H1 (cell line): ENCODE results near the gene HPD. TPM values are rescaled to one million over a fixed set of nuclear protein-coding genes. Genes with fewer than 3 reads are reported as not detected.

Source experiments
- CTCF ChIA-PET: fragments of 300-600 bp; sonication (Branson Sonifier 250); formaldehyde crosslinking; loops from one replicate; lab custom pipeline; 2021; ENCODE audit not compliant: partially characterized antibody; lab: Charles Lee
- POLR2A ChIA-PET: fragments of 300-600 bp; sonication (Branson Sonifier 250); formaldehyde crosslinking; loops from one replicate; lab custom pipeline; 2021; ENCODE audit warnings: inconsistent platforms; ENCODE audit not compliant: partially characterized antibody; lab: Charles Lee
- DNase-seq, 2 experiments: peaks; one replicate each; pipeline versions ENCODE4 v3.0.0 to v3.0.0-alpha.2; 2010 to 2022; ENCODE audit warnings: low spot score in 2 of 2, low read depth in 1 of 2, mixed read lengths in 1 of 2
- FAIRE-seq: peaks from 2 replicates; lab custom pipeline; 2011; peaks lifted over from hg19 to GRCh38; lab: Jason Lieb, UNC
- H2AFZ ChIP-seq: 2 replicates; pipeline ENCODE4 v1.8.1; 2012; ENCODE audit warnings: low read length, inconsistent platforms
- H2AK5ac ChIP-seq: 2 replicates; pipeline ENCODE4 v1.6.1; 2013; ENCODE audit warnings: low read depth, low read length
- H2BK120ac ChIP-seq: replicated peaks from 2 replicates; pipeline ENCODE3; 2013; ENCODE audit warnings: low read depth, low read length, inconsistent platforms
- H2BK12ac ChIP-seq: 2 replicates; pipeline ENCODE4 v1.6.1; 2013; ENCODE audit warnings: low read depth, low read length
- H2BK15ac ChIP-seq: 2 replicates; pipeline ENCODE4 v1.6.1; 2013; ENCODE audit warnings: low read length
- H2BK20ac ChIP-seq: 2 replicates; pipeline ENCODE4 v1.6.1; 2013; ENCODE audit warnings: low read length
- H2BK5ac ChIP-seq: 2 replicates; pipeline ENCODE4 v1.6.1; 2013; ENCODE audit warnings: low read depth, low read length
- H3K14ac ChIP-seq: 2 replicates; pipeline ENCODE4 v1.6.1; 2013; ENCODE audit warnings: inconsistent platforms; ENCODE audit not compliant: insufficient read length
- H3K18ac ChIP-seq: 2 replicates; pipeline ENCODE4 v1.6.1; 2013; ENCODE audit warnings: low read length; ENCODE audit errors: extremely low read depth
- H3K23ac ChIP-seq: 2 replicates; pipeline ENCODE4 v1.6.1; 2013; ENCODE audit warnings: inconsistent platforms; ENCODE audit not compliant: insufficient read length
- H3K23me2 ChIP-seq: 2 replicates; pipeline ENCODE4 v1.6.1; 2013; ENCODE audit warnings: low read depth, low read length
- H3K27ac ChIP-seq: 2 replicates; pipeline ENCODE4 v1.6.1; 2011; ENCODE audit warnings: low read depth, low read length, inconsistent platforms
- H3K27me3 ChIP-seq, 4 experiments: replicated peaks in 1 of 4; 1 replicate in 1 of 4; 2 replicates in 3 of 4; pipeline versions ENCODE4 v1.6.1 to v1.8.1; 2011 to 2013; ENCODE audit warnings: low read length in 3 of 4, mild to moderate bottlenecking in 3 of 4, inconsistent platforms in 2 of 4, mixed read lengths in 2 of 4, moderate library complexity in 1 of 4; ENCODE audit not compliant: control insufficient read depth in 3 of 4, insufficient read depth in 3 of 4; ENCODE audit errors: extremely low read depth in 1 of 4
- H3K36me3 ChIP-seq, 4 experiments: 2 replicates each; pipeline versions ENCODE4 v1.6.1 to v1.8.1; 2011 to 2013; ENCODE audit warnings: mild to moderate bottlenecking in 4 of 4, low read length in 3 of 4, moderate library complexity in 2 of 4, control low read depth in 1 of 4, inconsistent platforms in 1 of 4; ENCODE audit not compliant: insufficient read depth in 4 of 4, control insufficient read depth in 2 of 4
- H3K4ac ChIP-seq: replicated peaks from 2 replicates; pipeline ENCODE3; 2013; ENCODE audit warnings: low read length, low read depth, mixed read lengths, inconsistent platforms; ENCODE audit not compliant: insufficient read length
- H3K4me1 ChIP-seq, 4 experiments: replicated peaks in 1 of 4; 1 replicate in 1 of 4; 2 replicates in 3 of 4; pipeline versions ENCODE4 v1.6.1 to v1.8.1; 2011 to 2013; ENCODE audit warnings: low read length in 3 of 4, inconsistent platforms in 2 of 4, mixed read lengths in 1 of 4; ENCODE audit not compliant: insufficient read depth in 4 of 4, control insufficient read depth in 3 of 4
- H3K4me2 ChIP-seq, 2 experiments: 2 replicates each; pipeline versions ENCODE4 v1.6.1 to v1.8.1; 2011 to 2013; ENCODE audit warnings: low read depth in 2 of 2, low read length in 2 of 2, control low read depth in 1 of 2, inconsistent platforms in 1 of 2, mild to moderate bottlenecking in 1 of 2; ENCODE audit not compliant: insufficient read depth in 1 of 2
- H3K4me3 ChIP-seq, 4 experiments: fragments of 200-600, 300-600 bp in 1 of 4; sonication (generic), shearing (Covaris generic), sonication (Bioruptor Twin) in 1 of 4; 2 replicates each; pipeline versions ENCODE4 v1.5.1 to v1.8.1; 2011 to 2016; ENCODE audit warnings: low read length in 4 of 4, low read depth in 3 of 4, control low read depth in 2 of 4, inconsistent platforms in 2 of 4, mild to moderate bottlenecking in 2 of 4, mixed read lengths in 1 of 4, moderate library complexity in 1 of 4; ENCODE audit not compliant: insufficient read depth in 2 of 4; ENCODE audit errors: extremely low read depth in 1 of 4
- H3K56ac ChIP-seq: replicated peaks from 2 replicates; pipeline ENCODE3; 2013; ENCODE audit warnings: low read depth, mild to moderate bottlenecking, mixed read lengths, low read length, inconsistent platforms; ENCODE audit not compliant: insufficient read length
- H3K79me1 ChIP-seq: 2 replicates; pipeline ENCODE4 v1.6.1; 2013; ENCODE audit warnings: low read depth, low read length, control low read depth
- H3K79me2 ChIP-seq, 2 experiments: 2 replicates each; pipeline versions ENCODE4 v1.6.1 to v1.8.1; 2012 to 2013; ENCODE audit warnings: low read length in 2 of 2, mild to moderate bottlenecking in 2 of 2, inconsistent platforms in 1 of 2; ENCODE audit not compliant: insufficient read depth in 2 of 2, control insufficient read depth in 1 of 2
- H3K9ac ChIP-seq, 4 experiments: replicated peaks in 1 of 4; 1 replicate in 1 of 4; 2 replicates in 3 of 4; pipeline versions ENCODE4 v1.6.1 to v1.8.1; 2011 to 2013; ENCODE audit warnings: low read depth in 3 of 4, low read length in 3 of 4, control low read depth in 2 of 4, mild to moderate bottlenecking in 2 of 4, moderate library complexity in 2 of 4, inconsistent platforms in 1 of 4; ENCODE audit errors: extremely low read depth in 1 of 4
- H3K9me3 ChIP-seq, 2 experiments: 2 replicates each; pipeline versions ENCODE4 v1.6.1 to v1.8.1; 2012 to 2013; ENCODE audit warnings: mild to moderate bottlenecking in 2 of 2, moderate library complexity in 2 of 2, control low read depth in 1 of 2, inconsistent platforms in 1 of 2, low read depth in 1 of 2, low read length in 1 of 2, mixed read lengths in 1 of 2; ENCODE audit not compliant: insufficient read depth in 2 of 2
- H4K20me1 ChIP-seq, 2 experiments: replicated peaks in 1 of 2; 2 replicates each; pipeline versions ENCODE3 to v1.8.1; 2011 to 2013; ENCODE audit warnings: inconsistent platforms in 2 of 2, low read length in 2 of 2, mild to moderate bottlenecking in 1 of 2; ENCODE audit not compliant: insufficient read depth in 2 of 2, control insufficient read depth in 1 of 2
- H4K5ac ChIP-seq: 2 replicates; pipeline ENCODE4 v1.6.1; 2013; ENCODE audit warnings: low read length, low read depth, mixed read lengths, inconsistent platforms; ENCODE audit not compliant: insufficient read length
- H4K8ac ChIP-seq: 2 replicates; pipeline ENCODE4 v1.8.0; 2013; ENCODE audit warnings: mild to moderate bottlenecking, moderate library complexity, low read length, inconsistent platforms; ENCODE audit not compliant: insufficient read depth; ENCODE audit errors: extremely low read depth
- H4K91ac ChIP-seq: replicated peaks from 2 replicates; pipeline ENCODE3; 2013; ENCODE audit warnings: low read length, mixed read lengths, inconsistent platforms; ENCODE audit not compliant: insufficient read length
- BCL11A ChIP-seq, 2 experiments: IDR thresholded peaks; one replicate each; pipeline ENCODE4 v1.6.1; 2011; ENCODE audit warnings: low read depth in 2 of 2, low read length in 2 of 2, mild to moderate bottlenecking in 2 of 2
- CBX5 ChIP-seq: fragments of 300-800, 300-1000 bp; sonication (generic); IDR thresholded peaks from 2 replicates; pipeline ENCODE4 v1.7.1; 2016; ENCODE audit warnings: antibody characterized with exemption, low read length, low read depth
- CEBPB ChIP-seq: IDR thresholded peaks from 2 replicates; pipeline ENCODE4 v1.6.1; 2012; ENCODE audit warnings: low read depth, low read length
- FOSL1 ChIP-seq: IDR thresholded peaks from 2 replicates; pipeline ENCODE4 v1.6.1; 2011; ENCODE audit warnings: mild to moderate bottlenecking, low read depth, low read length, moderate library complexity; ENCODE audit not compliant: insufficient read depth
- NANOG ChIP-seq: IDR thresholded peaks from 2 replicates; pipeline ENCODE4 v1.6.1; 2011; ENCODE audit warnings: low read length, low read depth, mild to moderate bottlenecking, inconsistent platforms; ENCODE audit not compliant: insufficient read depth, poor library complexity, severe bottlenecking
- TEAD4 ChIP-seq: IDR thresholded peaks from 2 replicates; pipeline ENCODE4 v1.6.1; 2012; ENCODE audit warnings: low read depth, low read length, inconsistent platforms, mixed read lengths
- WGBS, 2 experiments: shearing (Covaris generic) in 1 of 2; methylation state at CpG; one replicate each; pipeline versions ENCODE4 v1.1.6 to v1.1.7; 2013 to 2015; ENCODE audit warnings: low lambda C conversion rate in 2 of 2, mixed read lengths in 2 of 2, inconsistent platforms in 1 of 2, low coverage in 1 of 2, missing lambda C conversion rate in 1 of 2; ENCODE audit not compliant: insufficient replicate concordance in 2 of 2, insufficient coverage in 1 of 2, insufficient read length in 1 of 2; ENCODE audit errors: extremely low coverage in 1 of 2, missing lambda C conversion rate in 1 of 2; 5-methylcytosine and 5-hydroxymethylcytosine counted together
- polyA plus RNA-seq, 7 experiments: library from polyadenylated mRNA; depleted of rRNA in 3 of 7; stranded (reverse) in 5 of 7; unstranded in 2 of 7; fragments of >200 nt in 5 of 7; fragments of 200-250 nt in 2 of 7; gene quantifications; 1 replicate in 5 of 7; 2 replicates in 1 of 7; 4 replicates in 1 of 7; pipeline versions ENCODE4 v1.2.1 to v1.2.3, GENCODE V29; 2011 to 2013; ENCODE audit warnings: missing spikeins in 2 of 7, mixed read lengths in 2 of 7
- total RNA-seq: library from RNA; stranded (reverse); fragmentation: NEBNext Ultra II Directional; extraction: Animal tissue kit (Norgen Biotek cat#: 25700); gene quantifications from 2 replicates; pipeline ENCODE4 v1.2.1, GENCODE V29; 2021

HPD gene
- total and polyA plus RNA-seq, 2 of the 8 experiments (the other 6 are each of a cell fraction or from before 2014, with no cell fraction given), result 0.48 to 0.56 TPM

DNA sequence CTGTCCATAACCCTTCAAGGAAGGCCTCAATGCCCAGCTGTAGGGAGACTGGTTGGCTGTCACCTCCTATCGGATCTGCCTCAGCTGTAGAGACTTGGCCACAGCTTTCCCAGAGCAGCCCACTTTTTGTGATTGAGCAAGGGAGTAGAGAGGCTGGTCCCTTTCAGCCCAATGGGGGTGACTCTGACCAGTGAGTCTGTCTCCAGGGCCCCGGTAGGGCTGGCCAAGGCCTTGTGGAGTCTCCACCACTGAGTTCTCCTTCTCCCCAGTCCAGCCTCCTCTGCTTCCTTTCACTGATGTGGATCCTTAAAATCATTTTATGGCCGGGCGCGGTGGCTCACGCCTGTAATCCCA lies 14.5 kb upstream of the HPD start:
- WGBS, 2 experiments, result 92% methylated on average over 6 of the region's 6 CpGs; no CpG with 5 or more reads in 1 of the 2 experiments
- Histone ChIP-seq H3K9ac (no peak overlapping the region), H3K23me2 (no peaks in the 10 kb centered on the region), H4K91ac (no peak overlapping the region), H2BK120ac (no peak overlapping the region), H3K27me3 (no peaks in the 10 kb centered on the region), H2AFZ (no peak overlapping the region), H3K79me2 (no peaks in the 10 kb centered on the region), H3K4me2 (no peak overlapping the region), H2BK20ac (no peak overlapping the region), H3K23ac (no peak overlapping the region), H3K36me3 (no peaks in the 10 kb centered on the region), H4K20me1 (no peaks in the 10 kb centered on the region), H2AK5ac (no peak overlapping the region), H3K56ac (no peak overlapping the region), H4K5ac (no peak overlapping the region), H3K4me1 (no peaks in the 10 kb centered on the region), H4K8ac (no peak overlapping the region), H2BK12ac (no peak overlapping the region), H3K27ac (no peak overlapping the region), H3K4ac (no peak overlapping the region), H3K9me3 (no peaks in the 10 kb centered on the region), H3K18ac (no peak overlapping the region), H2BK15ac (no peak overlapping the region), H3K14ac (no peak overlapping the region), H2BK5ac (no peak overlapping the region), H3K79me1 (no peaks in the 10 kb centered on the region), H3K4me3 (no peak overlapping the region)
- CTCF ChIA-PET, result interaction anchor here (0.6 to 2.6 kb wide), 4 partner anchors 10 to 1674 kb away, joined by 3 to 11 read pairs (median 6); partner anchors contain the start of gene PSMD9
- no peak for FAIRE-seq
- no peak for DNase-seq
- TF ChIP-seq NANOG (no peak), CEBPB (no peak), FOSL1 (no peak), BCL11A (IDR thresholded peaks at IDR 0.05; ENCODE audit: low read depth in 2 of 2, low read length in 2 of 2) (no peak), TEAD4 (no peak), CBX5 (no peak)
- POLR2A ChIA-PET, result interaction anchor here (1.1 to 1.6 kb wide), 2 partner anchors 70 to 75 kb away, joined by 4 read pairs; no protein-coding TSS in a partner anchor
